ENCODE data around the gene TLE2.
"Not testable (repeated sequence)": the region's sequence is repeated elsewhere in the genome, so short reads cannot be mapped to it uniquely, and the experiment has no call there.

Gene TLE2

GRCh38 chr19:3013263-3013725, 15.8 kb downstream of the TLE2 start:
- no peaks in the 10 kb centered on the region for H3K9me3 ChIP-seq (ENCODE audit: insufficient read depth, low read length, severe bottlenecking)
- no peak overlapping the region for H3K4me2 ChIP-seq (ENCODE audit: insufficient read depth, low read length)
- no peak overlapping the region for H3K4me3 ChIP-seq (ENCODE audit: low read depth in 1 of 2, low read length in 2 of 2)
- no peak overlapping the region for H3K27ac ChIP-seq (ENCODE audit: low read length)
- no peak for TF ChIP-seq CTCF (IDR thresholded peaks at IDR 0.05; ENCODE audit: borderline replicate concordance, extremely low read depth, low read length, poor library complexity, severe bottlenecking)
- TF ChIP-seq EZH2 (IDR thresholded peaks at IDR 0.05; ENCODE audit: borderline replicate concordance, low read depth, low read length, severe bottlenecking): no peak
- no peaks in the 10 kb centered on the region for H3K36me3 ChIP-seq (ENCODE audit: insufficient read depth, low read length)
- no peaks in the 10 kb centered on the region for H3K27me3 ChIP-seq (ENCODE audit: insufficient read depth, low read length, poor library complexity)
- no peak overlapping the region for H2AFZ ChIP-seq (ENCODE audit: low read depth, low read length)
- H3K9ac ChIP-seq (ENCODE audit: low read depth, low read length): no peak overlapping the region
- H3K4me1 ChIP-seq (ENCODE audit: insufficient read depth, low read length): no peaks in the 10 kb centered on the region
- no peaks in the 10 kb centered on the region for H3K79me2 ChIP-seq (ENCODE audit: insufficient read depth, low read length)
- DNase-seq (no peak), ATAC-seq (ENCODE audit: insufficient read depth, low read depth) (no peak)
- 0 out of 2 replicates have a peak, but pooled peaks cover 3% of the 10 kb centered on the region for H4K20me1 ChIP-seq (ENCODE audit: insufficient read depth, low read length)

- ATAC-seq (ENCODE audit: insufficient read depth, low read depth) (no peak), DNase-seq (no peak)
- no peak overlapping the region for H3K27ac ChIP-seq (ENCODE audit: low read length)
- 0 out of 2 replicates have a peak, but pooled peaks cover 3% of the 10 kb centered on the region for H4K20me1 ChIP-seq (ENCODE audit: insufficient read depth, low read length)
- H3K9me3 ChIP-seq (ENCODE audit: insufficient read depth, low read length, severe bottlenecking): no peaks in the 10 kb centered on the region
- H3K4me1 ChIP-seq (ENCODE audit: insufficient read depth, low read length): no peaks in the 10 kb centered on the region
- TF ChIP-seq CTCF (IDR thresholded peaks at IDR 0.05; ENCODE audit: borderline replicate concordance, extremely low read depth, low read length, poor library complexity, severe bottlenecking) (no peak), EZH2 (IDR thresholded peaks at IDR 0.05; ENCODE audit: borderline replicate concordance, low read depth, low read length, severe bottlenecking) (no peak)
- H3K9ac ChIP-seq (ENCODE audit: low read depth, low read length): no peak overlapping the region
- no peaks in the 10 kb centered on the region for H3K27me3 ChIP-seq (ENCODE audit: insufficient read depth, low read length, poor library complexity)
- no peak overlapping the region for H2AFZ ChIP-seq (ENCODE audit: low read depth, low read length)
- no peak overlapping the region for H3K4me2 ChIP-seq (ENCODE audit: insufficient read depth, low read length)
- H3K79me2 ChIP-seq (ENCODE audit: insufficient read depth, low read length): no peaks in the 10 kb centered on the region
- no peak overlapping the region for H3K4me3 ChIP-seq (ENCODE audit: low read depth in 1 of 2, low read length in 2 of 2)
- H3K36me3 ChIP-seq (ENCODE audit: insufficient read depth, low read length): no peaks in the 10 kb centered on the region
These were observed 16.3 kb downstream of the TLE2 start for GRCh38 chr19:3012621-3013262.

GRCh38 chr19:3012059-3012458, 17.0 kb downstream of the TLE2 start:
- H3K4me3 ChIP-seq (ENCODE audit: low read depth in 1 of 2, low read length in 2 of 2); H3K36me3 ChIP-seq (ENCODE audit: insufficient read depth, low read length); H3K4me1 ChIP-seq (ENCODE audit: insufficient read depth, low read length); H3K9ac ChIP-seq (ENCODE audit: low read depth, low read length); H3K4me2 ChIP-seq (ENCODE audit: insufficient read depth, low read length); H4K20me1 ChIP-seq (ENCODE audit: insufficient read depth, low read length); H2AFZ ChIP-seq (ENCODE audit: low read depth, low read length); ATAC-seq (ENCODE audit: insufficient read depth, low read depth); H3K9me3 ChIP-seq (ENCODE audit: insufficient read depth, low read length, severe bottlenecking); H3K27ac ChIP-seq (ENCODE audit: low read length); H3K79me2 ChIP-seq (ENCODE audit: insufficient read depth, low read length); DNase-seq; H3K27me3 ChIP-seq (ENCODE audit: insufficient read depth, low read length, poor library complexity): not testable (repeated sequence)

- H3K4me3 ChIP-seq (ENCODE audit: low read depth in 1 of 2, low read length in 2 of 2): no peak overlapping the region
- H3K36me3 ChIP-seq (ENCODE audit: insufficient read depth, low read length): no peaks in the 10 kb centered on the region
- H3K27me3 ChIP-seq (ENCODE audit: insufficient read depth, low read length, poor library complexity): no peaks in the 10 kb centered on the region
- no peak for DNase-seq
- no peak overlapping the region for H2AFZ ChIP-seq (ENCODE audit: low read depth, low read length)
- H3K9ac ChIP-seq (ENCODE audit: low read depth, low read length): no peak overlapping the region
- H4K20me1 ChIP-seq (ENCODE audit: insufficient read depth, low read length): 0 out of 2 replicates have a peak, but pooled peaks cover 3% of the 10 kb centered on the region
- ATAC-seq (ENCODE audit: insufficient read depth, low read depth): no peak
- TF ChIP-seq CTCF (IDR thresholded peaks at IDR 0.05; ENCODE audit: borderline replicate concordance, extremely low read depth, low read length, poor library complexity, severe bottlenecking) (no peak), EZH2 (IDR thresholded peaks at IDR 0.05; ENCODE audit: borderline replicate concordance, low read depth, low read length, severe bottlenecking) (no peak)
- no peaks in the 10 kb centered on the region for H3K4me1 ChIP-seq (ENCODE audit: insufficient read depth, low read length)
- no peak overlapping the region for H3K27ac ChIP-seq (ENCODE audit: low read length)
- no peak overlapping the region for H3K4me2 ChIP-seq (ENCODE audit: insufficient read depth, low read length)
- no peaks in the 10 kb centered on the region for H3K9me3 ChIP-seq (ENCODE audit: insufficient read depth, low read length, severe bottlenecking)
- H3K79me2 ChIP-seq (ENCODE audit: insufficient read depth, low read length): no peaks in the 10 kb centered on the region
These were observed 18.2 kb downstream of the TLE2 start for GRCh38 chr19:3010871-3011270.

Data from DND-41 (cell line).